ENCODE results near the gene OBSCN.

The OBSCN gene

GRCh38 chr1:228341814-228342626, 134.2 kb downstream of the OBSCN start:
- DNase-seq (ENCODE audit: low read depth), result no peak
- H3K4me3 ChIP-seq (ENCODE audit: low read length), result no peak overlapping the region
- no peak for TF ChIP-seq CTCF (conservative IDR thresholded peaks at IDR 0.05; ENCODE audit: low read depth, low read length)

GRCh38 chr1:228342627-228343190, 134.9 kb downstream of the OBSCN start:
- no peak for DNase-seq (ENCODE audit: low read depth)
- no peak for TF ChIP-seq CTCF (conservative IDR thresholded peaks at IDR 0.05; ENCODE audit: low read depth, low read length)
- no peak overlapping the region for H3K4me3 ChIP-seq (ENCODE audit: low read length)

GRCh38 chr1:228343191-228343661, 135.4 kb downstream of the OBSCN start:
- no peak overlapping the region for H3K4me3 ChIP-seq (ENCODE audit: low read length)
- DNase-seq (ENCODE audit: low read depth), result no peak
- no peak for TF ChIP-seq CTCF (conservative IDR thresholded peaks at IDR 0.05; ENCODE audit: low read depth, low read length)

GRCh38 chr1:228344631-228345072, 136.8 kb downstream of the OBSCN start:
- H3K4me3 ChIP-seq (ENCODE audit: low read length), result no peak overlapping the region
- no peak for DNase-seq (ENCODE audit: low read depth)
- no peak for TF ChIP-seq CTCF (conservative IDR thresholded peaks at IDR 0.05; ENCODE audit: low read depth, low read length)

- TF ChIP-seq CTCF (conservative IDR thresholded peaks at IDR 0.05; ENCODE audit: low read depth, low read length), result no peak
- DNase-seq (ENCODE audit: low read depth), result no peak
- no peak overlapping the region for H3K4me3 ChIP-seq (ENCODE audit: low read length)
These were observed 137.5 kb downstream of the OBSCN start for GRCh38 chr1:228345201-228345930.

- H3K4me3 ChIP-seq (ENCODE audit: low read length), result no peak overlapping the region
- no peak for TF ChIP-seq CTCF (conservative IDR thresholded peaks at IDR 0.05; ENCODE audit: low read depth, low read length)
- no peak for DNase-seq (ENCODE audit: low read depth)
These were observed 138.9 kb downstream of the OBSCN start for GRCh38 chr1:228346731-228347130.

Data from retinal pigment epithelial cell (primary cell).